HG03565 (cell line): ENCODE results near the gene HAP1.
"Not testable (repeated sequence)": the region's sequence is repeated elsewhere in the genome, so short reads cannot be mapped to it uniquely, and the experiment has no call there.

Experiments used
- ATAC-seq: cut with Tn5 transposase; IDR thresholded peaks from one replicate; pipeline ENCODE4 v1.9.1; 2021; ENCODE audit warnings: mild to moderate bottlenecking, moderate library complexity; ENCODE audit not compliant: unreplicated experiment

The HAP1 gene

DNA sequence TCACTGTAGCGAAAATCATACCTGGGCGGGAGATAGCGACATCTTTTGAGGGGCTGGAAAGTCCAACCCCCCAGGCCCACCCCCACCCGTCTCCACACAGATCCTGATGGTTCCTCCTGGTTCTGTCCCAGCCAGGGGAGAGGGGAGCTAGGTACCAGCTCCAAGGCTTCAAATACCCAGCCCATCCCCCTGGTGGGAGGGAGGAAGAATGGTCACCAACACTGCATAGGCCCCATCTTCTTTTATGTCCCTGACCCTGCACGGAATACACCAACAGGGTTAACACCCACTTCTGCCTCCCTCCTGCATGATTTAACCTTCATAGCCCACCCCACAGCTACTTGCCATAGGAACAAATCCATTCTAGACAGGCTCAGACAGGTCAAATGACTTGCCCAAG lies 9.3 kb downstream of the HAP1 start:
- no peak for ATAC-seq

DNA sequence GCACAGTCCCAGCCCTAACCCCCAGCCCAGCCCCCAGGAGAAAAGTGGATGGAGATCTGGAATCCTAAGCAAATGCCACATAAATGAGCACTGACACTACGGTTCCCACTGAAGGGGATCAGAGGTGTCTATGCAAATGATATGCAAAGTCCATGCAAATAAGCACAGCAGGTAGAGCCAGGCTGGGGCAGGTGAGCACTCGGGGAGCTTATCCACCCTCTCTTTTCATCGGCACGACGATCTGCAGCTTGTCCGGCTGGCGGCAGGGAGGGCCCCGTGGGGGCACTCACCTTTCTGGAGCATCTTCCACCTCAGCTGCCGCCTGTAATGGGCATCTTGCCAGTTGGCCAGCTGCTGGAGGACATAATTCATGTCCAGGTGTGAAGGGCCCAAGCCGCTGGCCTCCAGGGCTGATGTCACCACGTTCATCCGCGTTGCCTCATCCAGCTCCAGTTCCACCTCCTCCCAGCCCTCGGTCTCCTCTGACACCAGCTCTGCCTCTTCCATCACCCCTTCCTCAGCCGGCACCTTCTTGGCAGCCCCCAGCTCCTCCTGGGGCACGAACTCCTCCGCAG lies 9.9 kb downstream of the HAP1 start:
- ATAC-seq: no peak

DNA sequence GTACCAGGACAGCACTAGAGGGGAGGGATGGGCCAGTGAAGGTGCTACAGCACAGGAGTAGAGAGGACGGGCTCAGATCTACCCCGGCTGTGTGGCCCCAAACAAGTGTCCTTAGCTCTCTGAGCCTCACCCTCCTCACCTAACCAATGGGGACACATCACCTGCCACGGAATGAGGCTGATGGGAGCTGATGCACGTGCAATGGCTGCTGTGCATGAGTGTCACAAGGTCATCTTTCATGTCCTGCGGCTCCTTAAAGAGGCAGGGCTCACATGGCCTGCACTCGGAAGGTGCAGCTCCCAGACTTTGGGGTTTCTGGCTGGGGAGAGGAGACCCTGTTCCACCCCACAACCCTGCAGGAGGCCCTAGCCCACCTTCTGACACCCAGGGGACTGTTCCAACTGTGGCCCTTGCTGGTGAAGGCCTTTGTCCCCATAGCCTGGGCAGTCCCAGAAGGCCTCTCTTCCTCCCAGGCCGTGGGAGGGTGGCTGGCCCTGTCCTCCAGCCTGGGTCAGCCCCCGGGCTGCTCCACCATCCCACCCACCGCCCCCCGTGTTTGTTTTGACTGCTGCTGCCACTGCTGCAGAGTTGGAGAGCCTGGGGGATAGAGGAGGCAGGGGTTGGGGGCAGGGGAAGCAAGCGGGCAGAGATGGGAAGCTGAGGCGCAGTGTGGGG lies 10.5 kb downstream of the HAP1 start:
- no peak for ATAC-seq

DNA sequence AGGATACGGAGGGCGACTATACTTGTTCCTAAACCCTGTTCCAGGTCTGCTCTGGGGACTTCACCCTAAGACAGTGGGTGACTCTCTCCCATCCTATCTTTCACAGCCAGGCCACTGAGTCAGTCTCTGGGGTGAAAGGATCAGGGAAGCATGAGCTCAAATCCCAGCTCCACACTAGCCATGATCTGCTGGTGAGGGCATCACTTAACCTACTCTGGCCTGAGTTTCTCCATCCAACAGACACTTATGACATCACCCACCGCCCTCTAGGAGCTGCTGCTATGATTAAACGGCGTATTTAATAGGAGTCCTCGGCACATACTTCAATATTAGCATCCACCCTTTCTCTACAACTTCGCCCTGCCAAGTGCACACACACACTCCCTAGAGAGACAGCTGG lies 12.2 kb downstream of the HAP1 start:
- ATAC-seq: no peak

DNA sequence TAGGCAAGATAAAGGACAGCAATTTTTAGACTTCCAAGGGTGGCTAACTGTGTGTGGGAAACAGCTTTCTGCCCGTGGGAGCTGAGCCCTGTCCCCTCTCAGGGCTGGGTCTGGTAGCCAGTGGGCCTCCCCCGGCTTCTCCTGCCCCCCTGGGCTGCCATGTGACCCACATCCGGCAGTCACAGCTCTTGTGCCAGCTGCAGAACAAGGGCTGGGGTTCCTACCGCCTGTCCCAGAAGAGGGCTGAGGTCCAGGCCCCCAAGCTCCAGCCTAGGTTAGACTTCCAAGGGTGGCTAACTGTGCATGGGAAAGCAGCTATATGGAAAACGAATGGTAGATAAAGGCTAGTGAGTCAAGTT lies 16.2 kb downstream of the HAP1 start:
- ATAC-seq: no peak

DNA sequence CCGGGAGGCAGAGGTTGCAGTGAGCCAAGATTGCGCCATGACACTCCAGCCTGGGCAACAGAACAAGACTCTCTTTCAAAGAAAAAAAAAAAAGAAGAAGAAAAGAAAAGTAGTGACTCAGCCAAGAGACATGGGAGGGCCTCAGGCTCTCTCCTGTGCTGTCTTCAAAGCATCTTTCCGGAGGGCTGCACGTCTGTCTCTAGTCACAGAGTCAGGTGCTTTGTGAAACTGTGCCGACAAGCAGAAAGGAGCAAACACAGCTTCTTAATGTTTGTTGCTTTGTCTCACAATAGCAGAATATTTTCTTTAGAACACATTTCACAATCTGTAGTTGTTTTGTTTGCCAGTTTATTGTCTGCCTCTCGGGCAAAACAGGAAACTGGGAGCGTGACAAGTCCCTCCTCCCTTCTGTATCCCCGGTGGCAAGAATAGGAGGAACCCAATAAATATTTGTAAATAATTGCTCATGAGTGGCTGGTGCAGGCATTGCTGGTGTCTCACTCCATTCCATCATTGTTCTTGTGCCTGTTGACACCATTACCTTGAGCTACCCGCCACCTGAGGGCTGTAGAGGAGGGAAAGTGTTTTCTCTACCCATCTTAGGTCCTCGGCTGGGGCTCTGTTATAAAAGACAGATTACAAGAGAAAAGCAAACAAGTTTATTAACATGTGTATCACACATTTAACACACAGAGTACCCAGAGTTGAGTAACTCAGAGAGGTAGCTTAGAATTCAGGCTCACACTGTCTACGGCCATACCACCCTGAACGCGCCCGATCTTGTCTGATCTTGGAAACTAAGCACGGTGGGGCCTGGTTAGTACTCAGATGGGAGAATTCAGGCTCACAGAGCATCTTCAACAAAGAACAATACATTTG lies 16.8 kb downstream of the HAP1 start:
- no peak for ATAC-seq

DNA sequence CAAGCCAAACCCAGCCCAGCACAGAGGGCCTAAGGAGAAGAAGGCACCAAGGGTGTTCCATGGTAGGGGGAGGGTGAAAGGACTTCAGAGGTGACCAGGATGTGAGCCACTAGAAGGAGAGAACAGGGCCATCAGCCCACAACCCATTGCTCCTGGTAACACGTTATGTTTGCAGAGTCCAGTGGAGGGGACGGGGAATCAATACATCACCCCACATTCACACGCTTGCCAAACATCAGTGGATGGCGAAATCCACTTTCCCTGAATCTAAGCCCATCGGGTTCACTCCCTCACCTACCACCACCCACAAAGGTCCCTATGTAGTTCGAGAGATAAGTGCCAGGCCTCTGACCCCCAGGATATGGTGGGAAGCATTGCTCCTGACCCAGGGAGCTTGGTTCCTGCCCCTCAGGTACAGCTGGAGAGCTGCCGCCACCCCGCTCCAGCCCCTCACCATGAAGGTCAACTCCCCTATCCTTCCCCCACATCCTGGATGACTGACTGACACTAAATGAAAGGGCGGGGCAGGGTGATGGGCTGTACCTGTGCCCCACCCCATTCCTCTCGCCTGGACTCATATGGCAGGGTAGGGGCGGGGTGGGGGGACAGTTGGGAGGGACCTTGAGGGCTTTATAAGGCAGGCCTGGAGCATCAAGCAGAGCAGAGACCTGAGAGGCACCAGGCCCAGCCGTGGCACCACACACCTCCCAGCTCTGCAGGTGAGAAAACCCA lies 22.6 kb downstream of the HAP1 start, which contains the start of gene GAST:
Gene GAST, plus strand, starts transcription at position 663 of the 732 bp plus-strand sequence. CDS start 3,106 bp downstream, outside the sequence.
- ATAC-seq: no peak

DNA sequence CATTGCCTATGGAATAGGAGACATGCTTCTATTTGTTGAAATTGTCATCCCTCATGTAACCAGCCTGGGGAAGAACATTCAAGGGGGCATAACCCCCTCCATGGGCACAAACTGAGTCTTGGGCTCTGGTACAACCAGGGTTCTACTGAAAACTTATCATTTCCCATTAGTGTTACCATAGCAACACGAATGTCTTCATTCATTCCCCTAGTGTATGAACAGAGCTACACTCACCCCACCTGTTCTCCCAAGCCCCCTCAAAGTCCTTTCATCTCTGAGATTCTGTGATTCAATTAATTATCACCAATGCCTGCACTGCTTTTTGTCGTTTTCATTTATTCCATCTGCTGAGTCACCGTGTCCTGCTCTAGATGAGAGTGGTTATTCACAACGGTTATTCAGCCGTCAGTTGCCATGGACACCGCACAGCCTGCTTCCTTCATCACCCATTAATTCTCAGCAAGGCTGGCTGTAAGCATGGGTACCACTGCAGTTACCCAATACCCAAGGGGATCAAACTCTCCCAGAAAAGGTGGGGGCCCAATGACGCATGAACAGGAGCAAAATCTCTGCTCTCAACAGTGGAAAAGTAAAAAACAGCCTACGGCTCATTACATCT lies 23.9 kb downstream of the HAP1 start:
- no peak for ATAC-seq

DNA sequence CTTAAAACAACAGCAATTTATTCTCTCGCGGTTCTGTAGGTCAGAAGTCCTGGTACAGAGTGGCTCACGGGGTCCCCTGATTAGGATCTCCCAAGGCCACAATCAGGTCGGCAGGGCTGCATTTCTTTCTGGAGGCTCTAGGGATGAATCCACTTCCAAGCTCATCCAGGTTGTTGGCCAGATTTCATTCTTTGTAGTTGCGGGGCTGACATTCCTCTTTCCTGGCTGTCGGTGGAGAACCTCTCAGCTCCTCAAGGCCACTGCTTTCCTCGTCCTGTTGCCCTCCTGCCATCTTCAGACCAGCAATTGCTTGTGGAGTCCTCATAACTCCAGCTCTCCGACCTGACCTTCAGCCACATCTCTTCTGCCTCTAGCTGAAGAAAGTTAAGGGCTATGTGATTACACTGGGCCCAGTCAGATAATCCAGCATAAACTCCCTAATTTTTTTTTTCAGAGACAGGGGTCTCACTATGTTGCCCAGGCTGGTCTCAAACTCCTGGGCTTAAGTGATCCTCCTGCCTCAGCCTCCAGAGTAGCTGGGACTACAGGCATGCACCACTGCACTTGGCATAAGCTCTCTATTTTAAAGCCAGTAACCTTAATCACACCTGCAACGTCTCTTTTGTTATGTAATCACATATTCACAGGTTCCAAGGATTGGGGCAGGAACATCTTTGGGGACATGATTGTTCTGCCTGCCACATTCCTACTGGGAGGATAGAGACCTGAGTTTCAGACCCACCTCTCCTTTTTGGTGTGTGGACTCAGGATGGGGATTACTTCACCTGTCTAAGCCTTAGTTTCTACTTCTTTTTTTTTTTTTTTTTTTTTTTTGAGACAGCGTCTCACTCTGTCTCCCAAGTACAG lies 26.4 kb downstream of the HAP1 start:
- ATAC-seq: no peak

DNA sequence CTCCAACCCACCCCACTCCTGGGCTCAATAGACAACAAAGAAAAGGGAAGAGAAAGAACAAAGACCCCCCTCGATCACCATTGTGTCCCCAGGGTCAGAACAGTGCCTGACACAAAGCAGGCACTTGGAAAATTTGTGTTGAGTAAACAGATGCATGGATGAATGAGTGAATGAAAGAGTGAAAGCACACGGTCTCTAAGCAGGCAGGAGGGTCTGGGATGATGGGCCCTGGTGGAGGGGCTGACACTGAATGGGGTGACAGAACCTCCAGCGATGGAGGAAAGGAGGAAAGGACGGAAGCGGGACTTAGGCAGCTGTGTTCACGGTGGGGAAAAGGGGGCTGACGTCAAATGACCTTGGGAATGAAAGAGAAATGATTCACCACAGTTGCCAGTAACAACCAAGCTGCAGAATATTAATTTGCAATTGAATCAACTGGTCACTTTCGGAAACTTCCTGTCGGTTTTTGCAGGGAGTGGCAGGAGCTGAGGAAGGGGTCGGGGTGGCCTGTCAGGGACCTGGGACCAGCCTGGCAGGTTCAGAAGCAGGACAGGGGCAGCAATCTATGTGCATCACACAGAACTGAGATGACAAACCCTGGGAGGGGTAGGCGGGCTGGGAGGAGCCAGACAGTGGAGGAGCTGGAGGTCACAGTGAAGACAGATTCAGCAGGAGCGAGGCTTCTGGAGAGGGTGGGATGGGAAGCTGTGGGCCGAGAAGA lies 29.0 kb downstream of the HAP1 start:
- ATAC-seq: no peak

DNA sequence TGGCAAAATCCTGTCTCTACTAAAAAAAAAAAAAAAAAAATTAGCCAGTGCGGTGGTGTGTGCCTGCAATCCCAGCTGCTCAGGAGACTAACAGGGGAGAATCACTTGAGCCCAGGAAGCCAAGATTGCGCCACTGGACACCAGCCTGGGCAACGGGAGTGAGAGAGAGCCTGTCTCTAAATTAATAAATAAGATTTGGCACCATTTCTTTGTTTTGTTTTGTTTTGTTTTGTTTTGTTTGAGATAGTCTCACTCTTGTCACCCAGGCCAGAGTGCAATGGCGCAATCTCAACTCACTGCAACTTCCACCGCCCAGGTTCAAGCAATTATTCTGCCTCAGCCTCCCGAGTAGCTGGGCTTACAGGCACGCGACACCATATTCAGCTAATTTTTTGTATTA lies 31.7 kb downstream of the HAP1 start:
- no peak for ATAC-seq

DNA sequence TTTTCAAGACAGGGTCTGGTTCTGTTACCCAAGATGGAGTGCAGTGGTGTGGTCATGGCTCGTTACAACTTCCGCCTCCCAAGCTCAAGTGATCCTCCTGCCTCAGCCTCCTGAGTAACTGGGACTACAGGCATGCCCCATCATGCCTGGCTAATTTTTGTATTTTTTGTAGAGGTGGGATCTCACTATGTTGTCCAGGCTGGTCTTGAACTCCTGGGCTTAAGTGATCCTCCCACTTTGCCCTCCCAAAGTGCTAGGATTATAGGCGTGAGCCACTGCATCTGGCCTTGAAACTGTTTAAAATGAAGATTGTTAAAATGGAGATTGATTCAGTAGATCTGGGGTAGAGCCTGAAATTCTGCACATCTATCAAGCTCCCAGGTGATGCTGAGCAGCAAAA lies 33.6 kb downstream of the HAP1 start:
- ATAC-seq: not testable (repeated sequence)

DNA sequence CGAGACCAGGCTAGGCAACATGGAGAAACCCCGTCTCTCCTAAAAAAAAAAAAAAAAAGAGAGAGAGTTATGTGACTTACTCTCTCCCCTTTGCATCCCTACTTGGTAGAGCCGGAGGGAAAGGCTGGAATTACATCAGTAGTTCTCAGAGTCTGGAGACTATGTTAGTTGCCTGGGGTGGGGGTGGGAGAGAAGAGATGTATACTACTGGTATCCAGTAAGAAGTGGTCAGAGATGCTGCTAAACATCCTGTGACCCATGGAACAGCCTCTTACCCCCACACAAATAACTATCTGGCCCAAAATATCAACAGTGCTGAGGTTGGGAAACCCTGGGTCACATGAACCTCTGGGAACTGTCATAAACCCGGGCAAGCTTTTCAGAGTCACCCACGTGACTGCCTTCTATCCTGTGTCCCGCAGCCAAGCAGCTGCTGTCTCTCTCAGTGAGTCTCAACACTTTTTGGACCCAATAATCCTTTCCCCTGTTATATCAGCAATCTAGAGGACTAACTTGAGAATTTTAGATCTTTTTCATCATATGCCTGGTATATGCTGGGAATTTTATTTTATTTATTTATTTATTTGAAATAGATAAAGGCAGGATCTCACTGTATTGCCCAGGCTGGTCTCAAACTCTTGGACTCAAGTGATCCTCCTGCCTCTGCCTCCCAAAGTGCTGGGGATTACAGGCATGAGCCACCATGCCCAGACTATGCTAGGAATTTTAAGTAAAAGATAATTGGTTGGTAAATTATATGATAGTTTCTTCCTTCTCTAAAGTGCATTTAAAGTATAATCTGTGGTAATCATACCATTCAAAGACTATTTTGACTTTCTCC lies 37.1 kb downstream of the HAP1 start:
- ATAC-seq: no peak

DNA sequence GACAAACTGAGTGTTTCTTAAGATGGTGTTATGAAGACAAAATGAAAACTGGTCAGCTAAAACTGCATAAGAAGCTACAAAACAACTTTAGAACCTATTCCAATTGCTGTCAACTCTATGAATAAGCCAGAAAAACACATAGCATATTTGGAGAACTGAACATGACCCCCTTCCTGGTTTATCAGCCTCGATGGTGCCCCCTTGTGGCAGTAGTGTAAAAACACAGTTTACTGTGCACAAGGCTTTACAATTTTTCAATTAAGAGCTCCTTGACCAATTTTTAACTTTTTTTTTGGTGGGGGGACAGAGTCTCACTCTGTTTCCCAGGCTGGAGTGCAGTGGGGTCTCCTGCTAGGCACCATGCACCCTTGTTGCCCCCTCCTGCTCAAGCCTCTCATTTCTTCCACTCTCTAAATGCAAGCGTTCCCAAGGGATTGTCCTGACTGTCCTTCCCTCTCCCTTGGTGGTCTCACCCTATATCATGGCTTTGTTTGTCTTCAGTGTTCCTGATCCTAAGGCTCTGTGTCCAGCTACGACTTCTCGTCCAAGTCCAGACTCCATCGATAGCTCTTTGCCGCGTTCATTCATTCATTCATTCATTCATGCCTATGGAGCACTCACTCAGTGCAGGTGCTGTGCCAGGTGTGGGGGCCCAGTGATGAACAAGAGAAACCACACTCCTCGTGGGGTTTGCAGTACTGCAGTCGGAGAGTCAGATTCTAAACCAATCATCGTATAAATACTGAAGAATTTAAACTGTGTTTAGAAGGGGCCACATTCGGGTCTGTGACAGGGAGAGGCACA lies 38.3 kb downstream of the HAP1 start:
- no peak for ATAC-seq

DNA sequence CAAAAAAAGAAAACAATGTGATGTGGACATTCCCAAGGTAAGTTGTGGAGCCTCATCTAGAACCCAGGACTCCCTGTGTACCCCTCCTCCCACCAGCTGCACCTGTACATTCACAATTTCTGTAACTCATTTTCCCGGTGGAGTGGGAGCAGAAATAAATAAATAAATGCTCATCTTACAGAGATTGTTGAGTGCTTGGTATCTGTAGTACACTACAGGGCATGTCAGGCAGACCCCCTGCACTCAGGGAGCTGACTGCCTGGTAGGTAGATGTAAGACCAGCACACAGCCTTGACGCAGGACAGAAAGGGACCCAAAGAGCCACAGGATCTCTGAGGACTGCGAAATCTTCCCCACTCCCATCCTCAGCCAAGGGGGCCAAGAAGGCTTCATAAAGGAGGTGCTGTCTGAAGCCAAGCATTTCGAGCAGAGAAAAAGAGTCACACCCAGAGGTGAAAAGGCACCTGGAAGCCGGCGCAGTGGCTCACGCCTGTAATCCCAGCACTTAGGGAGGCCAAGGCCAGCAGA lies 39.2 kb downstream of the HAP1 start:
- ATAC-seq: no peak

DNA sequence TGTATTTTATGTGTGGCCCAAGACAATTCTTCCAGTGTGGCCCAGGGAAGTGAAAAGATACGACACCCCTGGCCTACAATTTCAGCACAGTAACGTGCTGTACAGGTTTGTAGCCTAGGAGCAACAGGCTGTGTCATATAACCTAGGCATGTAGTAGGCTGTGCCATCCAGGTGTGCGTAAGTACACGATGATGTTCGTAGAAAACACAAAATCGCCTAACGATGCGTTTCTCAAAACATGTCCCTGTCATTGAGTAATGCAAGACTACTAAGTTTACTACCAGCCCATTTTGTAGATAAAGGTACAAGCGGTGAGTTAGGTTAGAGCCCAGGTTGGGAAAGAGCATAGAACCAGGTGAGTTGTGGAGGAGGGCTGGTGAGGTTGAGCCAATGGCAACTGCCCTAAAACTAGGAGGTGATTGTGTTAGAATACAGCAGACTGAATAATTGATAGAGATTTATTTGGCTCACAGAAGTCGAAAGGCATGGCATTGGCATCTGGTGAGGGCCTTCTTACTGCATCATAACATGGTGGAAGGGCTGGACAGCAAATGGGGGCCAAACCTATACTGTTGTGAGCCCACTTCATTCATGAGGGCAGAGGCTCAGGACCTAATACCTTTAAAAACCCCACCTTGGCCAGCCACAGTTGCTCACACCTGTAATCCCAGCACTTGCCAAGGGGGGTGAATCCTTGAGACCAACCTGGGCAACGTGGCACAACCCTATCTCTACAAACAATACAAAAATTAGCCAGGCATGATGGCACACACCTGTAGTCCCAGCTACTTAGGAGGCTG lies 41.5 kb downstream of the HAP1 start:
- no peak for ATAC-seq
